OCI-LY3 (cell line): ENCODE measurements around the gene BANF2.
"Not testable (repeated sequence)": the region's sequence is repeated elsewhere in the genome, so short reads cannot be mapped to it uniquely, and the experiment has no call there.

Experiments used
- H2AFZ ChIP-seq: fragments of 200-600, 300-600 bp; shearing (Covaris generic); 2 replicates; pipeline ENCODE4 v1.6.0; 2014; ENCODE audit warnings: antibody characterized with exemption, low read depth, low read length
- H3K27ac ChIP-seq: fragments of 200-600, 300-600 bp; sonication (generic); 2 replicates; pipeline ENCODE4 v1.5.1; 2014; ENCODE audit warnings: mild to moderate bottlenecking, low read length, moderate library complexity, mixed read lengths
- H3K27me3 ChIP-seq: fragments of 200-600, 300-600 bp; sonication (generic); 2 replicates; pipeline ENCODE4 v1.6.1; 2014; ENCODE audit warnings: low read depth, low read length, mixed read lengths
- H3K36me3 ChIP-seq: fragments of 200-600, 300-600 bp; sonication (generic); replicated peaks from 2 replicates; pipeline ENCODE3; 2014; ENCODE audit warnings: low read depth, low read length, mixed read lengths
- H3K4me1 ChIP-seq: fragments of 300-600, 200-600 bp; sonication (generic); 2 replicates; pipeline ENCODE4 v1.6.1; 2014; ENCODE audit warnings: low read length, mixed read lengths
- H3K4me2 ChIP-seq: fragments of 200-600, 300-600 bp; sonication (generic); 2 replicates; pipeline ENCODE4 v1.6.1; 2014; ENCODE audit warnings: low read length, mixed read lengths
- H3K4me3 ChIP-seq: fragments of 300-600, 200-600 bp; sonication (generic); 2 replicates; pipeline ENCODE4 v1.5.1; 2014; ENCODE audit warnings: antibody characterized with exemption, mild to moderate bottlenecking, low read length, moderate library complexity
- H3K79me2 ChIP-seq: fragments of 300-600, 200-600 bp; shearing (Covaris generic); 2 replicates; pipeline ENCODE4 v1.6.1; 2014; ENCODE audit warnings: mild to moderate bottlenecking, low read length, mixed read lengths
- H3K9ac ChIP-seq: fragments of 300-600, 200-600 bp; shearing (Covaris generic); 2 replicates; pipeline ENCODE4 v1.6.0; 2014; ENCODE audit warnings: mild to moderate bottlenecking, low read length, moderate library complexity
- H3K9me3 ChIP-seq: fragments of 200-600, 300-600 bp; shearing (Covaris generic); 2 replicates; pipeline ENCODE4 v1.6.1; 2014; ENCODE audit warnings: low read length, mixed read lengths; ENCODE audit not compliant: insufficient read depth
- H4K20me1 ChIP-seq: fragments of 200-600, 300-600 bp; sonication (generic); 2 replicates; pipeline ENCODE4 v1.6.1; 2016; ENCODE audit warnings: low read length, mixed read lengths; ENCODE audit not compliant: insufficient read depth
- EZH2phosphoT487 ChIP-seq: fragments of 200-600 bp; shearing (Covaris generic); IDR thresholded peaks from 2 replicates; pipeline ENCODE4 v1.6.1; 2018; ENCODE audit warnings: antibody characterized with exemption, mixed run types, low read depth
- TF ChIP-seq, protein P1 (sequence below): fragments of 200-600, 300-600 bp; sonication (generic); IDR thresholded peaks from 2 replicates; pipeline ENCODE4 v1.5.1; 2014; ENCODE audit warnings: antibody characterized with exemption, low read length, low read depth

BANF2 gene

DNA sequence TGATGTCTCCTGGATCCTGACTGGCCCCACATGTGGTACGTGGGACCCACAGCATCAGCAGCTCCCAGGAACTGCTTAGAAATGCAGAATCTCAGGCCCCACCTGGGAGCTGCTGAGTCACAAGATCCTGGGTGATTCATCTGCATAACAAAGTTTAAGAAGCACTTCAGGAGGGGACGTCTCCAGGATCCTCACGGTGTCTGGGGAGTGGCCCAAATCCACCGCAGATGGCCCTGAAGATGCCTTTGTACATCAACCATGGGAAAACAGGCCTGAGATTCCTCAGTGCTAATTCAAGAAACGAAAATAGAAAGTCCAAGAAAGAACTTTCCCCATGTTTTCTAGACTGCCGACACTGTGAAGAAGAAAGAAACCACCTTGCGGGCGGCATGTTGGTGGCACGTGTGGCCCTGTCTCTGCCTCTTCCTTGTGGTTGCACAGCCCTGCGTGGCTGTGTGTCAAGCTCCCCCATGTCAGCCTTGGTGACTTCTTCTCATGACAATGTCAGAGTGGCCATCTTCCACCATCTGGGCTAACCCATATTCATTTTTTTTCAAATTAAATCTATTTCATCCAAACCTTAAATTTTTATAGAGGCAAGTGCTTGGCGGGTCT, 43.8 kb upstream of the BANF2 start:
- no peak for TF ChIP-seq EZH2phosphoT487
- TF ChIP-seq, protein P1, sequence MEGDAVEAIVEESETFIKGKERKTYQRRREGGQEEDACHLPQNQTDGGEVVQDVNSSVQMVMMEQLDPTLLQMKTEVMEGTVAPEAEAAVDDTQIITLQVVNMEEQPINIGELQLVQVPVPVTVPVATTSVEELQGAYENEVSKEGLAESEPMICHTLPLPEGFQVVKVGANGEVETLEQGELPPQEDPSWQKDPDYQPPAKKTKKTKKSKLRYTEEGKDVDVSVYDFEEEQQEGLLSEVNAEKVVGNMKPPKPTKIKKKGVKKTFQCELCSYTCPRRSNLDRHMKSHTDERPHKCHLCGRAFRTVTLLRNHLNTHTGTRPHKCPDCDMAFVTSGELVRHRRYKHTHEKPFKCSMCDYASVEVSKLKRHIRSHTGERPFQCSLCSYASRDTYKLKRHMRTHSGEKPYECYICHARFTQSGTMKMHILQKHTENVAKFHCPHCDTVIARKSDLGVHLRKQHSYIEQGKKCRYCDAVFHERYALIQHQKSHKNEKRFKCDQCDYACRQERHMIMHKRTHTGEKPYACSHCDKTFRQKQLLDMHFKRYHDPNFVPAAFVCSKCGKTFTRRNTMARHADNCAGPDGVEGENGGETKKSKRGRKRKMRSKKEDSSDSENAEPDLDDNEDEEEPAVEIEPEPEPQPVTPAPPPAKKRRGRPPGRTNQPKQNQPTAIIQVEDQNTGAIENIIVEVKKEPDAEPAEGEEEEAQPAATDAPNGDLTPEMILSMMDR, result no peak
- no peaks in the 10 kb centered on the region for H3K27me3 ChIP-seq
- no peaks in the 10 kb centered on the region for H3K79me2 ChIP-seq
- no peak overlapping the region for H3K9ac ChIP-seq
- H3K4me1 ChIP-seq, result no peaks in the 10 kb centered on the region
- H4K20me1 ChIP-seq, result peaks cover 9% of the 10 kb centered on the region
- H3K4me2 ChIP-seq, result no peak overlapping the region
- H3K9me3 ChIP-seq, result no peaks in the 10 kb centered on the region
- H3K4me3 ChIP-seq, result no peak overlapping the region
- H2AFZ ChIP-seq, result no peak overlapping the region
- H3K27ac ChIP-seq, result no peak overlapping the region
- H3K36me3 ChIP-seq, result peaks cover 9% of the 10 kb centered on the region

DNA sequence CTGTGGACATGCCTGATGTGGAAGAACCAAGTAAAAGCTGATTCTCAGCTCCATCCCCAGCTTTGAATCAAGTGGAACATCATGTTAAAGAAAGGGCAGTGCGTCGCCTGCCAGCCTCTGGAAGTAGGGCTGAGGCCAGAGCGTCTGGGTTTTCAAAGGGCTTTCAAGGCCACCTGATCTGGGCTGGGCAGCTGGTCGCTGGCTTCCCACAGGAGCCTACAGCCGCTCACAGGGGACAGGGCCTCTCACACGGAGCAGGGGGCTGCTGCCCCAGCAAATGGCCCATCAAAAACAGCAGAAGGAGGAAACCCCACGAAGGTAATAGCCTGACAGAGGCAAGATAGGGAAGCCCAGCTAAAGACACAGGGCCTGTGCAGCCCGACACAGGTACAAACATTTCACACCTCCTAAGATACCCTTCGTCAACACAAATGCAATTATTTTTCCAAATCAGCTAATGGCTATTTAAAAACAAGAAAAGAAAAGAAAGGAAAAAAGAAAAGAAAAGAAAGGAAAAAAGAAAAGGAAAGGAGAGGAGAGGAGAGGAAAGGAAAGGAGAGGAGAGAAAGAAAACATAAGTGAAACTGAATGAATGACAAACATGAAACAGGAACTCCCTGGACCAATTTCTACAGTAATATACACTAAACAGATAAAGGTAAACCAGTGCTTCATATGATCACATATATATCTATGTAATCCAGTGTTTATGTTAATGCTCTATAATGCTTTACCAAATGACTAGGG, 42.5 kb upstream of the BANF2 start:
- no peak overlapping the region for H3K9ac ChIP-seq
- no peaks in the 10 kb centered on the region for H3K27me3 ChIP-seq
- H3K27ac ChIP-seq, result no peak overlapping the region
- no peaks in the 10 kb centered on the region for H3K79me2 ChIP-seq
- H3K4me2 ChIP-seq, result no peak overlapping the region
- H4K20me1 ChIP-seq, result peaks cover 9% of the 10 kb centered on the region; the same call in 1 of the 2 replicates
- no peaks in the 10 kb centered on the region for H3K4me1 ChIP-seq
- H2AFZ ChIP-seq, result no peak overlapping the region
- H3K4me3 ChIP-seq, result no peak overlapping the region
- TF ChIP-seq, protein P1, result no peak
- no peak for TF ChIP-seq EZH2phosphoT487
- peaks cover 9% of the 10 kb centered on the region for H3K36me3 ChIP-seq
- H3K9me3 ChIP-seq, result no peaks in the 10 kb centered on the region

DNA sequence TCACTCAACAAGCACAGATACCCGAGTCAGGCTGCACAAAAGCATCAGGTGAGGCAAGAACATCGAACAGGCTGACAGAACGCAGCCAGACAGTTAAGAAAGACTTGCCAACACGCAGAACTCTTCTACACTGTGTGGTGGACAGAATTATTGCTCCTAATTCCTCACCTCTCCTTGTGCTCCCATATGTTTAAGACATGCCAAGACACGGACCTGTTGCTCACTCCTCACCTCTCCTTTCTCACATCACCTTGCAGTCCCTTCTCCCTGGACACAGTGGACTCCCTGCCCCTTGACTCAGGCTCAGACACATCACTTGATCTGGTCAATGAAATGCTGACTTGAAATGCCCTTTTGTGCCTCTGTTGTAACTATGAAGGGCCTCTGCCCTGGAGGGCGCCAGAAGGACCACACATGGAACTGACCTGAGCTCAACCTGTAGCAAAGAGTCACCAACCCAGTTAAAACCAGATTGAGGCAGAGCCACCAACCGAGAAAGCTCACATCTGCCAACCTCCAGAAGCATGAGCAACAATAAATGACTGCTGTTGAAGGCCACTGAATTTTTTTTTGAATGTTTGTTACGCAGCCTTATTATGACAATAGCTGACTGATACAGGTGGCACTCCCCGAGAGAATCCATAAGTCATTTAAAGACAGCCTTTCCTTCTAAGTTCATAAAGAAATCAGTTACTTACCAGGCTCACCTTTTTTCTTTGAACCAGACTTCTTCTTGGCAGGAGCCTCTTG, 41.7 kb upstream of the BANF2 start:
- Histone ChIP-seq H3K36me3 (peaks cover 9% of the 10 kb centered on the region), H3K27ac (no peak overlapping the region), H3K79me2 (no peaks in the 10 kb centered on the region)

DNA sequence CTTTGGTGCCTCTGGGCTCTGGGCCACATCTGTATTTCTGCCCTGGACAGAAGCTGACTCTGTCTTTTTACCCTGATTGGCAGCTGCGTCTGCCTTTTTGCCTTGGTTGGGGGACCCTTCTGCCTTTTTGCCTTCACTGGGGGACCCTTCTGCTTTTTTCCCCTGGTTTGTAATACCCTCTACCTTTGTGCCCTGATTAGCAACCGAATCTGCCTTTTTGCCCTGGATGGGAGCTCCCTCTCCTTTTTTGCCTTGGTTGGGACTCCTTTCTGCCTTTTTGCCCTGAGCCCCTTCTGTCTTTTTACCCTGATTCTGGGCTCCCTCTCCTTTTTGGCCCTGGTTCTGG, 41.1 kb upstream of the BANF2 start:
- Histone ChIP-seq H4K20me1 (peaks cover 15% of the 10 kb centered on the region), H3K4me1 (no peaks in the 10 kb centered on the region)
- TF ChIP-seq, protein P1, result no peak
- TF ChIP-seq EZH2phosphoT487, result no peak

More for the DNA sequence above, 41.7 kb upstream of the BANF2 start:
- no peak overlapping the region for H3K4me3 ChIP-seq
- no peaks in the 10 kb centered on the region for H3K4me1 ChIP-seq
- TF ChIP-seq, protein P1, result no peak
- no peak for TF ChIP-seq EZH2phosphoT487
- H4K20me1 ChIP-seq, result peaks cover 12% of the 10 kb centered on the region
- no peaks in the 10 kb centered on the region for H3K9me3 ChIP-seq
- no peak overlapping the region for H3K4me2 ChIP-seq
- no peak overlapping the region for H2AFZ ChIP-seq
- no peak overlapping the region for H3K9ac ChIP-seq
- H3K27me3 ChIP-seq, result no peaks in the 10 kb centered on the region

DNA sequence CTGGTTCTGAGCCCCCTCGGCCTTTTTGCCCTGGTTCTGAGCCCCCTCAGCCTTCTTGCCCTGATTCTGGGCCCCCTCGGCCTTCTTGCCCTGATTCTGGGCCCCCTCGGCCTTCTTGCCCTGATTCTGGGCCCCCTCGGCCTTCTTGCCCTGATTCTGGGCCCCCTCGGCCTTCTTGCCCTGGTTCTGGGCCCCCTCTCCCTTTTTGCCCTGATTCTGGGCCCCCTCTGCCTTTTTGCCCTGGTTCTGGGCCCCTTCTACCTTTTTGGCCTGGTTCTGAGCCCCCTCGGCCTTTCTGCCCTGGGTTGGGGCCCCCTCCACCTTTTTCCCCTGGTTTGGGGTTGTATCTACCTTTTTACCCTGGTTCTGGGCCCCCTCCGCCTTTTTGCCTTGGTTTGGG, 40.4 kb upstream of the BANF2 start:
- not testable (repeated sequence) for H3K9ac ChIP-seq, H2AFZ ChIP-seq, H3K4me3 ChIP-seq, H3K36me3 ChIP-seq, H3K27ac ChIP-seq, H3K79me2 ChIP-seq, H3K27me3 ChIP-seq, H3K4me2 ChIP-seq, H3K4me1 ChIP-seq, H3K9me3 ChIP-seq
- H4K20me1 ChIP-seq, result peaks cover 21% of the 10 kb centered on the region

More for the DNA sequence above, 41.1 kb upstream of the BANF2 start:
- H3K27ac ChIP-seq, result no peak overlapping the region
- H3K9ac ChIP-seq, result no peak overlapping the region
- no peak overlapping the region for H2AFZ ChIP-seq
- H3K79me2 ChIP-seq, result no peaks in the 10 kb centered on the region
- H3K4me2 ChIP-seq, result no peak overlapping the region
- H3K9me3 ChIP-seq, result no peaks in the 10 kb centered on the region
- peaks cover 9% of the 10 kb centered on the region for H3K36me3 ChIP-seq
- no peak overlapping the region for H3K4me3 ChIP-seq
- no peaks in the 10 kb centered on the region for H3K27me3 ChIP-seq
